PC-3 (cell line): ENCODE data around the gene DUS3L. TPM values are rescaled to one million over a fixed set of nuclear protein-coding genes. Genes with fewer than 3 reads are reported as not detected.

Experiments
- ATAC-seq: fragments of 200-7000 bp; cut with Tn5 transposase; 2 replicates; pipeline ENCODE4 v1.9.1; 2020; ENCODE audit warnings: mild to moderate bottlenecking, moderate library complexity
- BruUV-seq: library from RNA; stranded (reverse); fragments of 400-500 nt; replicated peaks from 2 replicates; lab custom pipeline; 2021; lab: Mats Ljungman, UMichigan
- CTCF ChIA-PET: fragments of 300-600 bp; sonication (Branson Sonifier 250); formaldehyde crosslinking; loops from one replicate; lab custom pipeline; 2022; ENCODE audit warnings: antibody characterized with exemption; lab: Charles Lee
- POLR2A ChIA-PET: fragments of 300-600 bp; sonication (Branson Sonifier 250); formaldehyde crosslinking; loops from one replicate; lab custom pipeline; 2022; ENCODE audit warnings: antibody characterized with exemption; ENCODE audit not compliant: unreplicated experiment; lab: Charles Lee
- DNase-seq: peaks from one replicate; pipeline ENCODE4 v3.0.0-alpha.2; 2015
- H2AFZ ChIP-seq: fragments of 300-600 bp; sonication (generic); 2 replicates; pipeline ENCODE4 v1.6.0; 2016; ENCODE audit warnings: antibody characterized with exemption, low read length
- H3F3A ChIP-seq: fragments of 300-600 bp; sonication (generic); one replicate; pipeline ENCODE4 v1.6.0; 2017; ENCODE audit warnings: antibody characterized with exemption, low read length, control low read depth, mild to moderate bottlenecking; ENCODE audit not compliant: unreplicated experiment
- H3K27ac ChIP-seq: fragments of 300-600 bp; sonication (generic); 2 replicates; pipeline ENCODE4 v1.5.1; 2016; ENCODE audit warnings: mild to moderate bottlenecking, low read length
- H3K27me3 ChIP-seq: fragments of 300-600 bp; sonication (generic); 2 replicates; pipeline ENCODE4 v1.6.1; 2016; ENCODE audit warnings: low read length, mixed read lengths
- H3K36me3 ChIP-seq: fragments of 300-600 bp; sonication (generic); 2 replicates; pipeline ENCODE4 v1.6.1; 2016; ENCODE audit warnings: low read depth, mixed run types, low read length, mixed read lengths
- H3K4me1 ChIP-seq: fragments of 300-600 bp; sonication (generic); 2 replicates; pipeline ENCODE4 v1.5.1; 2016; ENCODE audit warnings: low read length; ENCODE audit not compliant: insufficient read depth
- H3K4me2 ChIP-seq: fragments of 300-600 bp; sonication (generic); 2 replicates; pipeline ENCODE4 v1.6.0; 2016; ENCODE audit warnings: low read length
- H3K4me3 ChIP-seq: fragments of 300-600 bp; sonication (generic); 2 replicates; pipeline ENCODE4 v1.5.1; 2016; ENCODE audit warnings: mild to moderate bottlenecking, low read length, mixed read lengths
- H3K79me2 ChIP-seq: fragments of 300-600 bp; sonication (generic); 2 replicates; pipeline ENCODE4 v1.6.1; 2017; ENCODE audit warnings: low read length, mixed read lengths
- H3K9ac ChIP-seq: fragments of 300-600 bp; sonication (generic); 2 replicates; pipeline ENCODE4 v1.6.0; 2016; ENCODE audit warnings: mild to moderate bottlenecking, low read length
- H3K9me2 ChIP-seq: fragments of 300-600 bp; sonication (generic); replicated peaks from 2 replicates; pipeline ENCODE4 v1.6.1; 2016; ENCODE audit warnings: mixed run types, low read length, mixed read lengths
- H3K9me3 ChIP-seq: fragments of 300-600 bp; sonication (generic); 2 replicates; pipeline ENCODE4 v1.6.1; 2016; ENCODE audit warnings: low read length, mixed read lengths
- H4K20me1 ChIP-seq: fragments of 300-600 bp; sonication (generic); 2 replicates; pipeline ENCODE4 v1.6.1; 2016; ENCODE audit warnings: low read length, mixed read lengths
- EZH2 ChIP-seq: fragments of 300-600 bp; sonication (generic); IDR thresholded peaks from one replicate; pipeline ENCODE4 v1.6.1; 2017; ENCODE audit warnings: antibody characterized with exemption, mild to moderate bottlenecking, low read length; ENCODE audit not compliant: unreplicated experiment
- EZH2phosphoT487 ChIP-seq: fragments of 300-600 bp; sonication (generic); IDR thresholded peaks from 2 replicates; pipeline ENCODE4 v1.6.1; 2018; ENCODE audit warnings: mild to moderate bottlenecking, antibody characterized with exemption, low read length, borderline replicate concordance
- intact Hi-C: fragments of 100-400 bp; cut with micrococcal nuclease; formaldehyde crosslinking; loops from 2 replicates; pipeline ENCODE4 v1.9.0; 2023
- total RNA-seq: library from RNA; depleted of rRNA; stranded (reverse); fragments of >200 nt; gene quantifications from 2 replicates; pipeline ENCODE4 v1.2.3, GENCODE V29; 2014
- TF ChIP-seq, protein P1 (sequence below): fragments of 300-600 bp; sonication (generic); conservative IDR thresholded peaks from 2 replicates; pipeline ENCODE4 v1.5.1; 2017; ENCODE audit warnings: antibody characterized with exemption, low read depth, mild to moderate bottlenecking, low read length

The DUS3L gene
- total RNA-seq, 1 experiment from 2014 or later = 118 TPM

- ChIA-PET POLR2A (no interaction called here), CTCF (interaction anchor here (0.6 to 1.7 kb wide), 11 partner anchors 9 to 244 kb away, joined by 3 to 27 read pairs (median 11); partner anchors contain the start of genes CAPS, NDUFA11 and VMAC)
- no TSS peak for BruUV-seq
- no peaks in the 10 kb centered on the region for H3K79me2 ChIP-seq
- no peaks in the 10 kb centered on the region for H3F3A ChIP-seq
- H3K36me3 ChIP-seq = no peaks in the 10 kb centered on the region
- peak overlapping the region; percentile 85 for H3K4me2 ChIP-seq
- H3K4me1 ChIP-seq = peaks cover 12% of the 10 kb centered on the region
- no peaks in the 10 kb centered on the region for H4K20me1 ChIP-seq
- H3K9me3 ChIP-seq = no peaks in the 10 kb centered on the region
- TF ChIP-seq, protein P1, sequence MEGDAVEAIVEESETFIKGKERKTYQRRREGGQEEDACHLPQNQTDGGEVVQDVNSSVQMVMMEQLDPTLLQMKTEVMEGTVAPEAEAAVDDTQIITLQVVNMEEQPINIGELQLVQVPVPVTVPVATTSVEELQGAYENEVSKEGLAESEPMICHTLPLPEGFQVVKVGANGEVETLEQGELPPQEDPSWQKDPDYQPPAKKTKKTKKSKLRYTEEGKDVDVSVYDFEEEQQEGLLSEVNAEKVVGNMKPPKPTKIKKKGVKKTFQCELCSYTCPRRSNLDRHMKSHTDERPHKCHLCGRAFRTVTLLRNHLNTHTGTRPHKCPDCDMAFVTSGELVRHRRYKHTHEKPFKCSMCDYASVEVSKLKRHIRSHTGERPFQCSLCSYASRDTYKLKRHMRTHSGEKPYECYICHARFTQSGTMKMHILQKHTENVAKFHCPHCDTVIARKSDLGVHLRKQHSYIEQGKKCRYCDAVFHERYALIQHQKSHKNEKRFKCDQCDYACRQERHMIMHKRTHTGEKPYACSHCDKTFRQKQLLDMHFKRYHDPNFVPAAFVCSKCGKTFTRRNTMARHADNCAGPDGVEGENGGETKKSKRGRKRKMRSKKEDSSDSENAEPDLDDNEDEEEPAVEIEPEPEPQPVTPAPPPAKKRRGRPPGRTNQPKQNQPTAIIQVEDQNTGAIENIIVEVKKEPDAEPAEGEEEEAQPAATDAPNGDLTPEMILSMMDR = no peak
- TF ChIP-seq EZH2 (no peak), EZH2phosphoT487 (no peak)
- H3K9ac ChIP-seq = peak overlapping the region; percentile 44
- H3K9me2 ChIP-seq = no peaks in the 10 kb centered on the region
- H3K27ac ChIP-seq = no peak overlapping the region
- no peak for DNase-seq
- peak overlapping the region; percentile 90 for H2AFZ ChIP-seq
- H3K27me3 ChIP-seq = no peaks in the 10 kb centered on the region
- no peak for ATAC-seq
- H3K4me3 ChIP-seq = peak overlapping the region; percentile 58
- intact Hi-C loops = loop anchor here (5.0 kb wide), 1 partner anchor 219 kb away; no protein-coding TSS in a partner anchor
These were observed 12.4 kb upstream of the DUS3L start for GRCh38 chr19:5803441-5803751.

DNA sequence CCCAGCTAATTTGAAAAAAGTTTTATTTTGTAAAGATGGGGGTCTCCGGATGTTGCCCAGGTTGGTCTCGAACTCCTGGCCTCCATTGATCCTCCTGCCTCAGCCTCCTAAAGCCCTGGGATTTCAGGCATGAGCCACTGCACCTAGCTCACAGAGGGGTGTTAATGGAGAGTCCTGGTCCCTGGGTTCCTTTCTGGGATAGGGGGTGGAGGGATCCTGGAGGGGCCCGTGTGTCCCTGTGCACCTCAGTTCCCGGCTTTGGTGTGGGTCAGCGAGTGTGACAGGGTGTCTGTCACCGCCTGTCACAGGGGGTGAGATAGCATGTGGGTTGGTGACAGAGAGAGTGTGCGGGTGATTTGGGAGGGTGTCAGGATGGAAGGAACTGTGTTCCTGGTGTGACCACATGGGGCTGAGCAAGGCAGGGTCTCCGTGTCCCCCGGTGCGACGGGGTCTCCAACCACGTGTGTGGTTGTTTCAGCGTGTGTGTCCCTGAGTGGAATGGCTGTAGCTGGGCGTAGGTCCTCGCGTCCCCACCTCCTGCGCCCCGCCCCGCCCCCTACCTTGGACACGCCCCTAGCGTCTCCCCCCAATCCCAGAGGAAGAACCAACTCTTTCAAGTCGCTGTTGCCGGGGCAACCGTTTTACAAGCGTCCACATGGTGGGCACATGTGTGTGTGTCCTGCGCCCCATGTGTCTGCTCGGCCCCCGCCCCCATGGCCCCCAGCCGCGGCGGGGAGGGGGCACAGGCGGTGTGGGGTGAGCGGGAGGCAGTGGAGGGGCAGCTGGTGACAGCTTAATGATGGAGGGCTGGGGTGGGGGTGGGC lies 11.0 kb upstream of the DUS3L start:
- ChIA-PET POLR2A (no interaction called here), CTCF (interaction anchor here (0.6 kb wide), 1 partner anchor 1812 kb away, joined by 7 read pairs; no protein-coding TSS in a partner anchor)
- Histone ChIP-seq H3K4me3 (no peak overlapping the region), H3K27ac (no peak overlapping the region), H4K20me1 (no peaks in the 10 kb centered on the region), H3K4me1 (peaks cover 12% of the 10 kb centered on the region), H3K27me3 (no peaks in the 10 kb centered on the region), H2AFZ (peak overlapping the region; percentile 37; the same call in 1 of the 2 replicates), H3K9me2 (no peaks in the 10 kb centered on the region), H3K79me2 (no peaks in the 10 kb centered on the region), H3K9me3 (no peaks in the 10 kb centered on the region), H3K36me3 (no peaks in the 10 kb centered on the region), H3K9ac (no peak overlapping the region), H3F3A (no peaks in the 10 kb centered on the region), H3K4me2 (peak overlapping the region; percentile 15; the same call in 1 of the 2 replicates)
- intact Hi-C loops = loop anchor here (5.0 kb wide), 1 partner anchor 220 kb away; no protein-coding TSS in a partner anchor
- ATAC-seq (no peak), DNase-seq (no peak)
- TF ChIP-seq EZH2 = no peak
- no peak for TF ChIP-seq EZH2phosphoT487
- TF ChIP-seq, protein P1 = no peak
- no TSS peak for BruUV-seq
